ENCODE results near the gene GPR68. TPM values are rescaled to one million over a fixed set of nuclear protein-coding genes. Genes with fewer than 3 reads are reported as not detected.

The GPR68 gene
- total RNA-seq, 4 donors from 2014 or later: 0.95 to 4.3 (median 1.6) TPM

- 62% methylated on average over 13 of the region's 13 CpGs for WGBS
These were observed 39.8 kb upstream of the GPR68 start for GRCh38 chr14:91284146-91284790.

GRCh38 chr14:91283666-91284065, 39.2 kb upstream of the GPR68 start:
- Histone ChIP-seq H3K27me3 (no peaks in the 10 kb centered on the region), H3K27ac (no peak overlapping the region), H3K4me3 (no peak overlapping the region), H3K4me1 (no peaks in the 10 kb centered on the region), H3K36me3 (peaks cover 4% of the 10 kb centered on the region), H3K9me3 (no peaks in the 10 kb centered on the region)
- DNase-seq (ENCODE audit: low spot score in 2 of 2): no peak
- WGBS: 90% methylated on average over 4 of the region's 4 CpGs
- no peak for TF ChIP-seq CTCF (IDR thresholded peaks at IDR 0.05)
- TF ChIP-seq POLR2A (IDR thresholded peaks at IDR 0.05): no peak
- TF ChIP-seq EP300 (IDR thresholded peaks at IDR 0.05): no peak
- TF ChIP-seq POLR2AphosphoS5 (IDR thresholded peaks at IDR 0.05): no peak

More at GRCh38 chr14:91284146-91284790, 39.8 kb upstream of the GPR68 start:
- Histone ChIP-seq H3K27ac (no peak overlapping the region), H3K4me1 (no peaks in the 10 kb centered on the region), H3K9me3 (no peaks in the 10 kb centered on the region), H3K4me3 (no peak overlapping the region), H3K27me3 (no peaks in the 10 kb centered on the region), H3K36me3 (peaks cover 9% of the 10 kb centered on the region)
- TF ChIP-seq POLR2AphosphoS5 (IDR thresholded peaks at IDR 0.05): no peak
- TF ChIP-seq CTCF (IDR thresholded peaks at IDR 0.05): no peak
- TF ChIP-seq POLR2A (IDR thresholded peaks at IDR 0.05): no peak
- no peak for TF ChIP-seq EP300 (IDR thresholded peaks at IDR 0.05)
- no peak for DNase-seq (ENCODE audit: low spot score in 2 of 2)

- Histone ChIP-seq H3K27ac (no peak overlapping the region), H3K9me3 (no peaks in the 10 kb centered on the region), H3K4me3 (no peak overlapping the region), H3K36me3 (peaks cover 8% of the 10 kb centered on the region), H3K4me1 (no peaks in the 10 kb centered on the region), H3K27me3 (no peaks in the 10 kb centered on the region)
- 93% methylated on average over 10 of the region's 14 CpGs for WGBS
- TF ChIP-seq POLR2AphosphoS5 (IDR thresholded peaks at IDR 0.05) (no peak), CTCF (IDR thresholded peaks at IDR 0.05) (no peak), POLR2A (IDR thresholded peaks at IDR 0.05) (no peak), EP300 (IDR thresholded peaks at IDR 0.05) (no peak)
- DNase-seq (ENCODE audit: low spot score in 2 of 2): no peak
These were observed 38.6 kb upstream of the GPR68 start for GRCh38 chr14:91282954-91283645.

GRCh38 chr14:91281346-91281745, 36.8 kb upstream of the GPR68 start:
- peaks cover 21% of the 10 kb centered on the region for H3K36me3 ChIP-seq
- H3K27ac ChIP-seq: no peak overlapping the region
- H3K4me3 ChIP-seq: no peak overlapping the region
- TF ChIP-seq POLR2AphosphoS5 (IDR thresholded peaks at IDR 0.05) (no peak), EP300 (IDR thresholded peaks at IDR 0.05) (no peak), POLR2A (IDR thresholded peaks at IDR 0.05) (no peak), CTCF (IDR thresholded peaks at IDR 0.05) (no peak)
- no peaks in the 10 kb centered on the region for H3K9me3 ChIP-seq
- DNase-seq (ENCODE audit: low spot score in 2 of 2): no peak
- H3K27me3 ChIP-seq: no peaks in the 10 kb centered on the region
- 78% methylated on average over 5 of the region's 9 CpGs for WGBS
- no peaks in the 10 kb centered on the region for H3K4me1 ChIP-seq

- DNase-seq (ENCODE audit: low spot score in 2 of 2): no peak
- H3K36me3 ChIP-seq: peaks cover 21% of the 10 kb centered on the region
- 93% methylated on average over 3 of the region's 5 CpGs for WGBS
These were observed 35.6 kb upstream of the GPR68 start for GRCh38 chr14:91280129-91280528.

More at GRCh38 chr14:91280129-91280528, 35.6 kb upstream of the GPR68 start:
- H3K9me3 ChIP-seq: no peaks in the 10 kb centered on the region
- H3K4me1 ChIP-seq: no peaks in the 10 kb centered on the region
- no peak overlapping the region for H3K4me3 ChIP-seq
- no peak overlapping the region for H3K27ac ChIP-seq
- no peak for TF ChIP-seq CTCF (IDR thresholded peaks at IDR 0.05)
- TF ChIP-seq EP300 (IDR thresholded peaks at IDR 0.05): no peak
- TF ChIP-seq POLR2A (IDR thresholded peaks at IDR 0.05): no peak
- TF ChIP-seq POLR2AphosphoS5 (IDR thresholded peaks at IDR 0.05): no peak
- H3K27me3 ChIP-seq: no peaks in the 10 kb centered on the region

All from suprapubic skin (tissue), 4 donors.